GDM1 (cell line): ENCODE results near the gene GULP1.

Experiments
- DNase-seq: peaks from one replicate; lab custom pipeline; 2025; lab: John Stamatoyannopoulos, UW

Gene GULP1

GRCh38 chr2:188367164-188367563 is 75.5 kb downstream of the GULP1 start:
- DNase-seq: no peak

- DNase-seq: peak; percentile 2
Measured at GRCh38 chr2:188369365-188369764, 77.7 kb downstream of the GULP1 start.

- no peak for DNase-seq
Measured at GRCh38 chr2:188378371-188378950, 86.8 kb downstream of the GULP1 start.

GRCh38 chr2:188379748-188380147 is 88.1 kb downstream of the GULP1 start:
- DNase-seq: no peak

GRCh38 chr2:188380280-188380679 is 88.6 kb downstream of the GULP1 start:
- DNase-seq: no peak

- no peak for DNase-seq
Measured at GRCh38 chr2:188381614-188382013, 89.9 kb downstream of the GULP1 start.

- no peak for DNase-seq
Measured at GRCh38 chr2:188382107-188382506, 90.4 kb downstream of the GULP1 start.

GRCh38 chr2:188383158-188383557 is 91.5 kb downstream of the GULP1 start:
- no peak for DNase-seq

- no peak for DNase-seq
Measured at GRCh38 chr2:188385857-188386256, 94.2 kb downstream of the GULP1 start.

GRCh38 chr2:188388831-188389230 is 97.2 kb downstream of the GULP1 start:
- DNase-seq: no peak

- DNase-seq: no peak
Measured at GRCh38 chr2:188391354-188391753, 99.7 kb downstream of the GULP1 start.

GRCh38 chr2:188394931-188395472 is 103.3 kb downstream of the GULP1 start:
- DNase-seq: no peak

- no peak for DNase-seq
Measured at GRCh38 chr2:188395903-188396689, 104.4 kb downstream of the GULP1 start.

- no peak for DNase-seq
Measured at GRCh38 chr2:188399159-188399558, 107.5 kb downstream of the GULP1 start.

GRCh38 chr2:188403676-188404075 is 112.0 kb downstream of the GULP1 start:
- no peak for DNase-seq

GRCh38 chr2:188404341-188405004 is 112.8 kb downstream of the GULP1 start:
- no peak for DNase-seq

- DNase-seq: no peak
Measured at GRCh38 chr2:188406414-188406813, 114.7 kb downstream of the GULP1 start.

GRCh38 chr2:188410504-188411235 is 119.0 kb downstream of the GULP1 start:
- no peak for DNase-seq

GRCh38 chr2:188412190-188412589 is 120.5 kb downstream of the GULP1 start:
- DNase-seq: no peak

- no peak for DNase-seq
Measured at GRCh38 chr2:188414411-188414810, 122.7 kb downstream of the GULP1 start.

- DNase-seq: no peak
Measured at GRCh38 chr2:188414869-188415753, 123.4 kb downstream of the GULP1 start.
